Measurements from ENCODE around the gene TLE2. TPM values are rescaled to one million over a fixed set of nuclear protein-coding genes. Genes with fewer than 3 reads are reported as not detected.

The TLE2 gene
- total RNA-seq, 1 experiment from 2014 or later, result 35.6 TPM

DNA sequence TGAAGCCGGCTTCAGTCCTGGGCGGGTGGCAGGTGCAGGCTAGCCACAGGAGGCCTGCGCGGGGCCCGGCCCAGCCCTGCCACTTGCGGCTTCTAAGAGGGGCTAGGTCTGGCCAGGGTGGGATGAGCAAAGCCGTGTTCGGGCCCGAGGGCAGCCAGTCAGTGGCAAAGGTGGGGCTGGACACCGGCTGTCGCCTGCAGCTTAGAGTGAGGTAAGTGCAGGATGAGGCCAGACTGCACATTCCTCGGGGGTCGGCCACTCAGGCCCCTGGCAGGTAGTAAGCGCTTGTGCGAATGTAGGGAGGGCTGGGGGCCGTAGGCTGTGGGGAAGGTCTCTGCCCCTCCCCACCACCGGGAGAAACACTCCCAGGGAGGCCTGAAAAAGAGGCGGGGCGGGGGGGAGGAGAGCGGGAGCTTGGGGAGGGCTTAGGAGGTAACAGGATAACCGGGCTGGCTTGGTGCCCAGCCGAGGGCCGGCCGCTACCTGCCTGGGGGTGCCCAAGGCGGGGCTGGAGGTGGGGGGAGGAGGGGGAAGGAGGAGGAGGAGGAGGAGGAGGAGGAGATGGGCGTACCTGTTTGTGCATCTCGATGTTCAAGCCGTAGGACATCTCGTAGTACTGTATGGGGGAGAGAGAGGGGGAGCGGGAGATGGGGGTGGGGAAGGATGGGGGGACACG is 26.8 kb upstream of the TLE2 start:
- no TSS peak for BruUV-seq (replicated peaks)

More for the DNA sequence above, 26.8 kb upstream of the TLE2 start:
- ATAC-seq (peak; percentile 75), DNase-seq (ENCODE audit: low read depth, low spot score) (peak; percentile 26)
- H3K27me3 ChIP-seq (ENCODE audit: insufficient read depth, low read length), result no peaks in the 10 kb centered on the region
- no peak overlapping the region for H2AFZ ChIP-seq (ENCODE audit: low read depth, low read length, poor library complexity, severe bottlenecking)
- H3K4me3 ChIP-seq (replicated peaks in 1 of 2; ENCODE audit: low read depth in 1 of 2, low read length in 2 of 2), result peak overlapping the region in 1 of 2 experiments; percentile 34; a peak in 3 of 4 replicates
- H3K27ac ChIP-seq (ENCODE audit: low read depth, low read length), result peak overlapping the region; percentile 88
- no peaks in the 10 kb centered on the region for H3K9me3 ChIP-seq (ENCODE audit: control insufficient read depth in 1 of 2, insufficient read depth in 1 of 2, low read depth in 1 of 2, low read length in 2 of 2)
- CTCF ChIA-PET, result interaction anchor here (0.7 kb wide), 1 partner anchor 48 kb away, joined by 3 read pairs; no protein-coding TSS in a partner anchor
- RAD21 ChIA-PET (ENCODE audit: low non-redundant PET in 1 of 2, low total read pairs in 2 of 2, uncharacterized antibody in 2 of 2, unreplicated experiment in 2 of 2), result interaction anchor here in 1 of 2 experiments (0.6 to 0.7 kb wide), 3 partner anchors 9 to 20 kb away, joined by 3 to 7 read pairs (median 4); no protein-coding TSS in a partner anchor
- H3K36me3 ChIP-seq (ENCODE audit: control insufficient read depth in 1 of 2, insufficient read depth in 2 of 2, low read length in 2 of 2), result peaks cover 17 to 21% of the 10 kb centered on the region in 2 experiments
- H3K79me2 ChIP-seq (ENCODE audit: insufficient read depth, low read length), result peaks cover 33% of the 10 kb centered on the region
- TF ChIP-seq, protein P1, sequence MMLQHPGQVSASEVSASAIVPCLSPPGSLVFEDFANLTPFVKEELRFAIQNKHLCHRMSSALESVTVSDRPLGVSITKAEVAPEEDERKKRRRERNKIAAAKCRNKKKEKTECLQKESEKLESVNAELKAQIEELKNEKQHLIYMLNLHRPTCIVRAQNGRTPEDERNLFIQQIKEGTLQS (IDR thresholded peaks at IDR 0.05), result no peak
- TF ChIP-seq CEBPB (IDR thresholded peaks at IDR 0.05; ENCODE audit: low read depth) (no peak), EZH2phosphoT487 (IDR thresholded peaks at IDR 0.05; ENCODE audit: borderline replicate concordance) (no peak), ZBTB33 (IDR thresholded peaks at IDR 0.05; ENCODE audit: extremely low read depth, insufficient replicate concordance, low read length) (no peak), CBX3 (IDR thresholded peaks at IDR 0.05; ENCODE audit: low read depth) (no peak), TCF7L2 (IDR thresholded peaks at IDR 0.05; ENCODE audit: borderline replicate concordance, extremely low read depth, insufficient read depth, insufficient read length) (no peak), POLR2AphosphoS5 (IDR thresholded peaks at IDR 0.05; ENCODE audit: low read depth, low read length) (no peak), RAD21 (IDR thresholded peaks at IDR 0.05; ENCODE audit: low read depth) (no peak), SIN3A (IDR thresholded peaks at IDR 0.05; ENCODE audit: low read depth) (no peak)
- TF ChIP-seq, protein P2, sequence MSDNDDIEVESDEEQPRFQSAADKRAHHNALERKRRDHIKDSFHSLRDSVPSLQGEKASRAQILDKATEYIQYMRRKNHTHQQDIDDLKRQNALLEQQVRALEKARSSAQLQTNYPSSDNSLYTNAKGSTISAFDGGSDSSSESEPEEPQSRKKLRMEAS (IDR thresholded peaks at IDR 0.05), result no peak
- peak overlapping the region; percentile 75 for H3K4me2 ChIP-seq (ENCODE audit: low read length)
- H3K9me2 ChIP-seq (ENCODE audit: insufficient read depth), result no peaks in the 10 kb centered on the region
- H4K20me1 ChIP-seq (ENCODE audit: insufficient read depth), result no peaks in the 10 kb centered on the region
- peaks cover 28 to 50% of the 10 kb centered on the region in 2 experiments for H3K4me1 ChIP-seq (ENCODE audit: control insufficient read depth in 1 of 2, insufficient read depth in 2 of 2, low read length in 2 of 2)
- intact Hi-C loops (cut with micrococcal nuclease), result no loop called here
- POLR2A ChIA-PET, result interaction anchor here (0.6 kb wide), 1 partner anchor 288 kb away, joined by 4 read pairs; no protein-coding TSS in a partner anchor
- H3K9ac ChIP-seq (ENCODE audit: low read length), result peak overlapping the region; percentile 38

Data from HCT116 (cell line).